HEK293 (cell line): ENCODE measurements around the gene PAK6.

Experiments
- CTCF ChIA-PET: fragments of 350-600 bp; formaldehyde crosslinking; extraction: SDS; loops from one replicate; lab custom pipeline; 2021; ENCODE audit warnings: antibody characterized with exemption; lab: Yijun Ruan, JAX
- POLR2A ChIA-PET: fragments of 300-600 bp; formaldehyde crosslinking; extraction: SDS; loops from one replicate; lab custom pipeline; 2020; ENCODE audit warnings: antibody characterized with exemption, inconsistent platforms; lab: Yijun Ruan, JAX
- H3K27ac ChIP-seq: fragments of 200-500 bp; sonication (Bioruptor generic); 2 replicates; pipeline ENCODE4 v1.5.1; 2014; ENCODE audit warnings: low read depth, low read length, control low read depth, inconsistent platforms; ENCODE audit errors: extremely low read depth
- H3K36me3 ChIP-seq, 2 experiments: fragments of 200-500 bp in 1 of 2; sonication (Bioruptor generic) in 1 of 2; 1 replicate in 1 of 2; 2 replicates in 1 of 2; pipeline ENCODE4 v1.5.1; 2014 to 2017; ENCODE audit warnings: inconsistent platforms in 2 of 2, low read length in 2 of 2; ENCODE audit not compliant: control insufficient read depth in 2 of 2, insufficient read depth in 1 of 2
- H3K4me1 ChIP-seq: fragments of 200-500 bp; sonication (Bioruptor generic); 2 replicates; pipeline ENCODE4 v1.5.1; 2014; ENCODE audit warnings: mild to moderate bottlenecking, low read length, inconsistent platforms; ENCODE audit not compliant: control insufficient read depth, insufficient read depth
- H3K4me3 ChIP-seq: 2 replicates; pipeline ENCODE4 v1.5.1; 2011; ENCODE audit warnings: low read depth, mild to moderate bottlenecking, control low read depth, low read length, moderate library complexity
- H3K9me3 ChIP-seq: fragments of 200-500 bp; sonication (Bioruptor generic); 2 replicates; pipeline ENCODE4 v1.5.1; 2014; ENCODE audit warnings: low read depth, low read length, inconsistent platforms; ENCODE audit not compliant: control insufficient read depth, insufficient read depth
- EGR2 ChIP-seq: fragments of 450-650 bp; formaldehyde crosslinking; IDR thresholded peaks from 2 replicates; pipeline ENCODE4 v1.5.1; 2016; ENCODE audit warnings: low read depth, missing biosample characterization, missing genetic modification characterization
- FEZF1 ChIP-seq: fragments of 450-650 bp; formaldehyde crosslinking; IDR thresholded peaks from 2 replicates; pipeline ENCODE4 v1.5.1; 2016; ENCODE audit warnings: missing biosample characterization, missing genetic modification characterization
- KLF10 ChIP-seq: fragments of 450-650 bp; IDR thresholded peaks from 2 replicates; pipeline ENCODE4 v1.5.1; 2018; ENCODE audit warnings: missing biosample characterization, mild to moderate bottlenecking, missing genetic modification characterization
- PRDM10 ChIP-seq: fragments of 450-650 bp; formaldehyde crosslinking; IDR thresholded peaks from 2 replicates; pipeline ENCODE4 v1.5.1; 2016; ENCODE audit warnings: missing biosample characterization, missing genetic modification characterization
- SCRT1 ChIP-seq: fragments of 450-650 bp; formaldehyde crosslinking; IDR thresholded peaks from 2 replicates; pipeline ENCODE4 v1.5.1; 2016; ENCODE audit warnings: missing biosample characterization, missing genetic modification characterization, borderline replicate concordance
- ZBTB17 ChIP-seq: fragments of 450-650 bp; formaldehyde crosslinking; IDR thresholded peaks from 2 replicates; pipeline ENCODE4 v1.5.1; 2016; ENCODE audit warnings: missing biosample characterization, missing genetic modification characterization
- ZBTB8A ChIP-seq: fragments of 450-650 bp; formaldehyde crosslinking; IDR thresholded peaks from 2 replicates; pipeline ENCODE4 v1.5.1; 2016; ENCODE audit warnings: missing biosample characterization, missing genetic modification characterization
- ZNF146 ChIP-seq: fragments of 450-650 bp; formaldehyde crosslinking; IDR thresholded peaks from 2 replicates; pipeline ENCODE4 v1.5.1; 2016; ENCODE audit warnings: missing biosample characterization, missing genetic modification characterization
- ZNF184 ChIP-seq: fragments of 450-650 bp; IDR thresholded peaks from 2 replicates; pipeline ENCODE4 v1.5.1; 2018; ENCODE audit warnings: missing biosample characterization, mild to moderate bottlenecking, missing genetic modification characterization
- ZNF202 ChIP-seq: fragments of 450-650 bp; formaldehyde crosslinking; IDR thresholded peaks from 2 replicates; pipeline ENCODE4 v1.5.1; 2016; ENCODE audit warnings: missing biosample characterization, missing genetic modification characterization, borderline replicate concordance
- ZNF248 ChIP-seq: fragments of 450-650 bp; formaldehyde crosslinking; IDR thresholded peaks from 2 replicates; pipeline ENCODE4 v1.5.1; 2017; ENCODE audit warnings: missing biosample characterization, missing genetic modification characterization
- ZNF549 ChIP-seq: fragments of 450-650 bp; IDR thresholded peaks from 2 replicates; pipeline ENCODE4 v1.5.1; 2018; ENCODE audit warnings: missing biosample characterization, missing genetic modification characterization, mild to moderate bottlenecking, inconsistent platforms, moderate library complexity
- ZNF654 ChIP-seq: fragments of 450-650 bp; formaldehyde crosslinking; IDR thresholded peaks from 2 replicates; pipeline ENCODE4 v1.5.1; 2016; ENCODE audit warnings: low read depth, missing biosample characterization, missing genetic modification characterization
- ZNF837 ChIP-seq: fragments of 450-650 bp; formaldehyde crosslinking; IDR thresholded peaks from 2 replicates; pipeline ENCODE4 v1.5.1; 2016; ENCODE audit warnings: missing biosample characterization, missing genetic modification characterization
- TF ChIP-seq, protein P1 (sequence below): fragments of 450-650 bp; formaldehyde crosslinking; IDR thresholded peaks from 2 replicates; pipeline ENCODE4 v1.5.1; 2016; ENCODE audit warnings: missing biosample characterization, missing genetic modification characterization
- TF ChIP-seq, protein P2 (sequence below): fragments of 450-650 bp; formaldehyde crosslinking; IDR thresholded peaks from 2 replicates; pipeline ENCODE4 v1.5.1; 2017; ENCODE audit warnings: missing biosample characterization, missing genetic modification characterization

The PAK6 gene

DNA sequence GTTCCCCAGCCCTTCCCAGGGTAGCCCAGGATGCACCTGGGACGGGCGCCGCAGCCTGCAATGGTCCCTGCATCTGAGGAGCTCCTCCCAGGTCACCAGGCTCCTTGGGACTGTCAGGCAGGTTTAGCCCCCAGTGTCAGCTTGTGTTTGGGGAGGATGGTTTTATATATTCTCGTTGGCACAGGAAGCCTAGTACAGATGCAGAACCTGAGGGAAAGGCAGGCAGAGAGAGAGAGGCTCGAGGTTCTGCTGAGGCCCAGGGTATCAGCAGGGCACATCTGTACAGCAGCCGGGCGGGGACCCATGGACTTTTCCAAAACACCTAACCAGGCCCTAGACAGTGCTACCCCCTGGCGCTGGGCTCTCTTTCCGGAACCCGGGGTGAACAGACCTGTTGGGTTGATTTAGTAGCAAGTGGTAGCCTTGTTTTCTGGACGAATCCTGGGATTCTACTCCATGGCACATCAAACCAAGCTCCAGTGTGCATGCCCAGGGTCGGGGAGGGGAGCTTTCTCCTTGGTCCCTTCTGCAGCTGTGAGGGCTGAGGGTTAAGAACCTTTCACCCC is 8.6 kb downstream of the PAK6 start:
- peaks cover 4% of the 10 kb centered on the region; the same call in 1 of the 2 replicates for H3K4me1 ChIP-seq
- no peaks in the 10 kb centered on the region for H3K9me3 ChIP-seq
- CTCF ChIA-PET: interaction anchor here (1.0 to 10.3 kb wide), 3 partner anchors 8 to 30 kb away, joined by 3 to 68 read pairs (median 5); partner anchors contain the start of gene PAK6
- TF ChIP-seq FEZF1 (tag by site-specific recombination) (no peak), ZNF248 (tag by site-specific recombination) (no peak), ZBTB17 (tag by site-specific recombination) (no peak), ZNF654 (tag by site-specific recombination) (no peak), KLF10 (tag by site-specific recombination) (no peak), ZNF184 (no peak), ZNF202 (tag by site-specific recombination) (no peak), SCRT1 (tag by site-specific recombination) (no peak), ZNF146 (tag by site-specific recombination) (no peak), ZBTB8A (tag by site-specific recombination) (no peak)
- TF ChIP-seq, protein P1, sequence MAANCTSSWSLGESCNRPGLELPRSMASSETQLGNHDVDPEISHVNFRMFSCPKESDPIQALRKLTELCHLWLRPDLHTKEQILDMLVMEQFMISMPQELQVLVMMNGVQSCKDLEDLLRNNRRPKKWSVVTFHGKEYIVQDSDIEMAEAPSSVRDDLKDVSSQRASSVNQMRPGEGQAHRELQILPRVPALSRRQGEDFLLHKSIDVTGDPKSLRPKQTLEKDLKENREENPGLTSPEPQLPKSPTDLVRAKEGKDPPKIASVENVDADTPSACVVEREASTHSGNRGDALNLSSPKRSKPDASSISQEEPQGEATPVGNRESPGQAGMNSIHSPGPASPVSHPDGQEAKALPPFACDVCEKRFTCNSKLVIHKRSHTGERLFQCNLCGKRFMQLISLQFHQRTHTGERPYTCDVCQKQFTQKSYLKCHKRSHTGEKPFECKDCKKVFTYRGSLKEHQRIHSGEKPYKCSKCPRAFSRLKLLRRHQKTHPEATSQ (tag by site-specific recombination): no peak
- TF ChIP-seq, protein P2, sequence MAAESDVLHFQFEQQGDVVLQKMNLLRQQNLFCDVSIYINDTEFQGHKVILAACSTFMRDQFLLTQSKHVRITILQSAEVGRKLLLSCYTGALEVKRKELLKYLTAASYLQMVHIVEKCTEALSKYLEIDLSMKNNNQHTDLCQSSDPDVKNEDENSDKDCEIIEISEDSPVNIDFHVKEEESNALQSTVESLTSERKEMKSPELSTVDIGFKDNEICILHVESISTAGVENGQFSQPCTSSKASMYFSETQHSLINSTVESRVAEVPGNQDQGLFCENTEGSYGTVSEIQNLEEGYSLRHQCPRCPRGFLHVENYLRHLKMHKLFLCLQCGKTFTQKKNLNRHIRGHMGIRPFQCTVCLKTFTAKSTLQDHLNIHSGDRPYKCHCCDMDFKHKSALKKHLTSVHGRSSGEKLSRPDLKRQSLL (tag by site-specific recombination): no peak
- POLR2A ChIA-PET: no interaction called here
- H3K36me3 ChIP-seq: no peaks in the 10 kb centered on the region
- no peak overlapping the region for H3K27ac ChIP-seq
- H3K4me3 ChIP-seq: no peak overlapping the region

GRCh38 chr15:40248006-40248783 is 9.3 kb downstream of the PAK6 start:
- no peak overlapping the region for H3K4me3 ChIP-seq
- CTCF ChIA-PET: interaction anchor here (1.0 to 10.3 kb wide), 5 partner anchors 9 to 30 kb away, joined by 3 to 68 read pairs (median 5); partner anchors contain the start of gene PAK6
- POLR2A ChIA-PET: interaction anchor here (0.9 kb wide), 1 partner anchor 10 kb away, joined by 3 read pairs; no protein-coding TSS in a partner anchor
- peaks cover 4% of the 10 kb centered on the region; the same call in 1 of the 2 replicates for H3K4me1 ChIP-seq
- TF ChIP-seq ZNF549 (tag by site-specific recombination) (no peak), ZNF837 (tag by site-specific recombination) (no peak), PRDM10 (peak; percentile 61), EGR2 (tag by site-specific recombination) (no peak)
- no peak overlapping the region for H3K27ac ChIP-seq
- H3K36me3 ChIP-seq: no peaks in the 10 kb centered on the region
- no peaks in the 10 kb centered on the region for H3K9me3 ChIP-seq
